Mucosa of rectum (tissue), 2 donors: Measurements from ENCODE around the gene RPL12.
A peak's percentile ranks its signal among the peaks of the same experiment; 100 is the strongest.

Experiments
- H3K27ac ChIP-seq, 2 donors: one replicate each; pipeline ENCODE4 v1.7.0; 2013; ENCODE audit warnings: inconsistent platforms in 2 of 2, low read depth in 2 of 2, low read length in 2 of 2
- H3K27me3 ChIP-seq, 2 donors: one replicate each; pipeline ENCODE4 v1.7.0; 2013; ENCODE audit warnings: low read length in 2 of 2; ENCODE audit not compliant: control insufficient read depth in 2 of 2, insufficient read depth in 2 of 2
- H3K36me3 ChIP-seq, 2 donors: one replicate each; pipeline ENCODE4 v1.7.0; 2013; ENCODE audit warnings: low read length in 2 of 2; ENCODE audit not compliant: control insufficient read depth in 2 of 2, insufficient read depth in 2 of 2
- H3K4me1 ChIP-seq, 2 donors: one replicate each; pipeline ENCODE4 v1.7.0; 2013; ENCODE audit warnings: low read length in 2 of 2, mild to moderate bottlenecking in 1 of 2; ENCODE audit not compliant: control insufficient read depth in 2 of 2, insufficient read depth in 2 of 2
- H3K4me3 ChIP-seq, 2 donors: one replicate each; pipeline ENCODE4 v1.7.0; 2013; ENCODE audit warnings: low read length in 2 of 2
- H3K9ac ChIP-seq, 2 donors: one replicate each; pipeline ENCODE4 v1.7.0; 2013; ENCODE audit warnings: low read length in 2 of 2, low read depth in 1 of 2, mild to moderate bottlenecking in 1 of 2
- H3K9me3 ChIP-seq, 2 donors: one replicate each; pipeline ENCODE4 v1.7.0; 2013; ENCODE audit warnings: low read length in 2 of 2; ENCODE audit not compliant: control insufficient read depth in 2 of 2
- donor health status: healthy.
- donor health status: Normal muscosa, but diverticular disease.

The RPL12 gene

GRCh38 chr9:127407492-127407843 lies 43.7 kb downstream of the RPL12 start:
- Histone ChIP-seq H3K27me3 (no peaks in the 10 kb centered on the region), H3K4me3 (no peak overlapping the region), H3K36me3 (peaks cover 11 to 21% of the 10 kb centered on the region in 2 donors), H3K9ac (no peak overlapping the region), H3K27ac (no peak overlapping the region), H3K9me3 (no peaks in the 10 kb centered on the region), H3K4me1 (no peaks in the 10 kb centered on the region)

DNA sequence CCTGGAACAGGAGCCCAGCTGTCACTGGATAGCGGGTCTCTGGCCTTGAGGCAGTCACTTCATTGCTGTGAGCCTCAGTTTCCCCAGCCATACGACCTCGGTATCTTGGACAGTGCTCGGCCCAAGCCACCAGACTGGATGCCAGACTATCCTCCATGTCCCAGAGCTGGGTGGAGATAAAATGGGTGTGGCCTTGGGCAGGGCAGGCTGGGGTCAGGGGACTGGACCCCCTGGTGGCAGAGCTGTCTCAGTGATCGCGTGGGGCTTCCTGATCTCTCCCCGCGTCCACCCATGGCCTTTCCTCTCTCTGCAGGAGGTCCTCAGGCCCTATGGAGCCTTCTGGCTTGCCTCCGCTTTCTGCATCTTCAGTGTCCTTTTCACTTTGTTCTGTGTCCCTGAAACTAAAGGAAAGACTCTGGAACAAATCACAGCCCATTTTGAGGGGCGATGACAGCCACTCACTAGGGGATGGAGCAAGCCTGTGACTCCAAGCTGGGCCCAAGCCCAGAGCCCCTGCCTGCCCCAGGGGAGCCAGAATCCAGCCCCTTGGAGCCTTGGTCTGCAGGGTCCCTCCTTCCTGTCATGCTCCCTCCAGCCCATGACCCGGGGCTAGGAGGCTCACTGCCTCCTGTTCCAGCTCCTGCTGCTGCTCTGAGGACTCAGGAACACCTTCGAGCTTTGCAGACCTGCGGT lies 44.3 kb downstream of the RPL12 start:
- no peak overlapping the region for H3K4me3 ChIP-seq

GRCh38 chr9:127405344-127406125 lies 45.7 kb downstream of the RPL12 start:
- H3K27me3 ChIP-seq: no peaks in the 10 kb centered on the region
- peaks cover 11 to 32% of the 10 kb centered on the region in 2 donors for H3K36me3 ChIP-seq
- H3K9ac ChIP-seq: no peak overlapping the region
- H3K4me1 ChIP-seq: no peaks in the 10 kb centered on the region
- H3K9me3 ChIP-seq: no peaks in the 10 kb centered on the region
- H3K27ac ChIP-seq: no peak overlapping the region
- H3K4me3 ChIP-seq: no peak overlapping the region

More for the DNA sequence above, 44.3 kb downstream of the RPL12 start:
- no peak overlapping the region for H3K9ac ChIP-seq
- no peaks in the 10 kb centered on the region for H3K4me1 ChIP-seq
- H3K9me3 ChIP-seq: no peaks in the 10 kb centered on the region
- no peak overlapping the region for H3K27ac ChIP-seq
- H3K36me3 ChIP-seq: peaks cover 11 to 24% of the 10 kb centered on the region in 2 donors
- no peaks in the 10 kb centered on the region for H3K27me3 ChIP-seq

DNA sequence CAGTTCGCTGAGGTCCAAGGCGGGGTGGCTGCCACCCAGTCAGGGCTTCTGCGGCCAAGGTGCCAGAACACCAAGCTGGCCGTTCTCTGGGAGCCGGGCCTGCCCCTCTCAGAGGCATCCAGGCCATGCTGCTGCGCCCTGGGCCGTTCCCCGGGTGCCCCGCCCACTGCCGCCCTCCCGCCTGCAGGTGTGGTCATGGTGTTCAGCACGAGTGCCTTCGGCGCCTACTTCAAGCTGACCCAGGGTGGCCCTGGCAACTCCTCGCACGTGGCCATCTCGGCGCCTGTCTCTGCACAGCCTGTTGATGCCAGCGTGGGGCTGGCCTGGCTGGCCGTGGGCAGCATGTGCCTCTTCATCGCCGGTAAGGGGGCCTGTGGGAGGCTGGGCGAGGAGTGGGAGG lies 46.6 kb downstream of the RPL12 start:
- Histone ChIP-seq H3K36me3 (peaks cover 11 to 32% of the 10 kb centered on the region in 2 donors), H3K9ac (no peak overlapping the region), H3K4me1 (no peaks in the 10 kb centered on the region), H3K4me3 (no peak overlapping the region), H3K27me3 (no peaks in the 10 kb centered on the region), H3K27ac (no peak overlapping the region), H3K9me3 (no peaks in the 10 kb centered on the region)

DNA sequence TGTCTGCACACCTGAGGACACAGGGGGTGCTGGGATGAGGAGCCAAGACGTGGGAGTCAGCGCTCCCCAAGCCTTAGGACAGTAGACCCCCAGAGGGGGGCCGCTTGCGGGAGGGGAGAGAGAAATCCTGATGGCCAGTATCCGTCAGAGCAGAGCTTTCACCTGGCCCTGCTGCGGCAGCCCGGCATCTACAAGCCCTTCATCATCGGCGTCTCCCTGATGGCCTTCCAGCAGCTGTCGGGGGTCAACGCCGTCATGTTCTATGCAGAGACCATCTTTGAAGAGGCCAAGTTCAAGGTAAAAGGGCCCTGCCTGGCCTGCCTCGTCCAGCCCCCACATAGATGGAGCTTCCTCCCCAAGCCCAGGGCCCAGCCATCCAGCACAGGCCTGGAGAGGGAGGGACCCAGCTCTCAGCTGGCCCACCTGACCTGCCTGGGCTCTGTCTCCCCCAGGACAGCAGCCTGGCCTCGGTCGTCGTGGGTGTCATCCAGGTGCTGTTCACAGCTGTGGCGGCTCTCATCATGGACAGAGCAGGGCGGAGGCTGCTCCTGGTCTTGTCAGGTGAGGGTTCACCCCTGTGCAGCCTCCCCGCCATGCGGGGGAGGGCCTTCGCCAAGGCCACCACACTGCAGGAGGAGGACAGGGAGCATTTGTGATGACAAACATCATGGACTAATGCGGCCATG lies 47.6 kb downstream of the RPL12 start:
- Histone ChIP-seq H3K4me1 (peaks cover under 1% of the 10 kb centered on the region in 2 donors), H3K27me3 (no peaks in the 10 kb centered on the region), H3K36me3 (peaks cover 11 to 32% of the 10 kb centered on the region in 2 donors), H3K9ac (no peak overlapping the region), H3K27ac (no peak overlapping the region), H3K9me3 (no peaks in the 10 kb centered on the region), H3K4me3 (no peak overlapping the region)

DNA sequence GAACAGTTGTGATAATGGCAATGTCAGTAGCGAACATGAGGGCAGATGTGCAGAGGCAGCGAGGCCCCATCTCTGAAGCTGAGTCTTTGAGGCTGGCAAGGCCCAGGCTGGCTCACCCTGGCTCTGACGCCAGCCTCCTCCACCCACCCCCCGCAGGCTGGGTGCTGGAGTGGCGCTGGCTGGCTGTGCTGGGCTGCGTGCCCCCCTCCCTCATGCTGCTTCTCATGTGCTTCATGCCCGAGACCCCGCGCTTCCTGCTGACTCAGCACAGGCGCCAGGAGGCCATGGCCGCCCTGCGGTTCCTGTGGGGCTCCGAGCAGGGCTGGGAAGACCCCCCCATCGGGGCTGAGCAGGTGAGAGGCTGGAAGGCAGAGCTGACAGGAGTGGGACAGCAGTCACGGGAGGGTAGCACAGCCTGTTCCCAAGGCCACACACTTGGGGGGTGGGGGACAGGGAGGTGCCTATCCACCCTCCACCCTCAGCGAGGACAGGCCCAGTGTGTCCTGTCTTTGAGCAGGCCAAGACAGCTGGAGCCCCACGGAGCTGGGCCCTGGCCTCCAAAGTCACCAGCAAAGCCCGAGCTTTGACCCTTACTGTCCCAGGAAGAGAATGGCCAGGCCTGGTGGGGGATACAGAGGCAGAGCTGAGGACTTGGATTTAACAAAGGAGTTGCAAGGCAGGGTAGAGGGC lies 48.7 kb downstream of the RPL12 start:
- Histone ChIP-seq H3K4me1 (peaks cover 8% of the 10 kb centered on the region in 2 donors), H3K27me3 (no peaks in the 10 kb centered on the region), H3K36me3 (peaks cover 11 to 32% of the 10 kb centered on the region in 2 donors), H3K27ac (no peak overlapping the region), H3K4me3 (no peak overlapping the region), H3K9me3 (no peaks in the 10 kb centered on the region), H3K9ac (no peak overlapping the region)

- H3K9me3 ChIP-seq: no peaks in the 10 kb centered on the region
- no peak overlapping the region for H3K9ac ChIP-seq
- peaks cover 14 to 15% of the 10 kb centered on the region in 2 donors for H3K4me1 ChIP-seq
- no peak overlapping the region for H3K4me3 ChIP-seq
- no peaks in the 10 kb centered on the region for H3K27me3 ChIP-seq
- peaks cover 4 to 19% of the 10 kb centered on the region in 2 donors for H3K36me3 ChIP-seq
- no peak overlapping the region for H3K27ac ChIP-seq
These were observed 51.4 kb downstream of the RPL12 start for GRCh38 chr9:127399736-127400269.

- Histone ChIP-seq H3K4me1 (peaks cover 14 to 15% of the 10 kb centered on the region in 2 donors), H3K27me3 (no peaks in the 10 kb centered on the region), H3K4me3 (peak overlapping the region; percentile 53 to 76), H3K36me3 (peaks cover 2 to 11% of the 10 kb centered on the region in 2 donors), H3K27ac (no peak overlapping the region), H3K9me3 (no peaks in the 10 kb centered on the region), H3K9ac (no peak overlapping the region)
These were observed 52.3 kb downstream of the RPL12 start for GRCh38 chr9:127398715-127399400.

DNA sequence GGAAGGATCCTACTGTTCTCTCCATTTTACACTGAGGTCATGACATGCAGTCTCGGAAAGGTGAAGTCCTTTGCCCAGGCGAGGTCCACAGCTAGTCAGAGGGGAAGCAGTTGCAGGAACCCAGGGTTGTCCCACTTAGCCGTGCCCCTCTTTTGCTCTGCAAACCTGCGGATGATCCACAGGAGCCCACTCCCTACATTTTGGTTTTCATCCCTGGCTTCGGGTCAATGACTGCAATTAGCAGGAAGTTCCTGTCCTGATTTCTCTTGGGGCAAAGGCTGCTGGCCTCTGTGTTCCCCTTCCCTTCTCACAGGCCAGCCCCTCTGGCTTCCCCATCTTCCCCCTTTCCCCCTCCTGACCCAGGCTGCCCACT lies 52.9 kb downstream of the RPL12 start:
- Histone ChIP-seq H3K4me1 (peaks cover 14 to 15% of the 10 kb centered on the region in 2 donors), H3K9me3 (no peaks in the 10 kb centered on the region), H3K9ac (peak overlapping the region; percentile 52 to 86), H3K36me3 (peaks cover 0 to 11% of the 10 kb centered on the region in 2 donors), H3K4me3 (peak overlapping the region; percentile 53 to 76), H3K27ac (no peak overlapping the region), H3K27me3 (no peaks in the 10 kb centered on the region)
